G401 (cell line): ENCODE results near the gene PTPRT. TPM values are rescaled to one million over a fixed set of nuclear protein-coding genes. Genes with fewer than 3 reads are reported as not detected.

Source experiments
- DNase-seq: peaks from one replicate; pipeline ENCODE4 v3.0.0-alpha.2; 2015; ENCODE audit warnings: low spot score
- in situ Hi-C: cut with HindIII; loops from 2 replicates; pipeline ENCODE4 v1.10.0; 2016; ENCODE audit warnings: low sequenced_read_pairs, mixed read lengths
- total RNA-seq: library from RNA; depleted of rRNA; stranded (reverse); fragments of >200 nt; shearing (Covaris generic); gene quantifications from 2 replicates; pipeline ENCODE4 v1.2.3, GENCODE V29; 2014

PTPRT gene
- total RNA-seq, 1 experiment from 2014 or later: under 0.01 TPM

- in situ Hi-C loops: no loop called here
- DNase-seq: no peak
These were observed 1016.3 kb downstream of the PTPRT start for GRCh38 chr20:42173440-42173839.

- in situ Hi-C loops: no loop called here
- no peak for DNase-seq
These were observed 1025.4 kb downstream of the PTPRT start for GRCh38 chr20:42164121-42164890.

- in situ Hi-C loops: no loop called here
- no peak for DNase-seq
These were observed 1028.4 kb downstream of the PTPRT start for GRCh38 chr20:42161228-42161829.

- no peak for DNase-seq
- in situ Hi-C loops: no loop called here
These were observed 1029.9 kb downstream of the PTPRT start for GRCh38 chr20:42159808-42160207.

- no peak for DNase-seq
- in situ Hi-C loops: no loop called here
These were observed 1031.4 kb downstream of the PTPRT start for GRCh38 chr20:42158272-42158671.

- no peak for DNase-seq
- in situ Hi-C loops: no loop called here
These were observed 1034.1 kb downstream of the PTPRT start for GRCh38 chr20:42155586-42155985.

- peak; percentile 1 for DNase-seq
- in situ Hi-C loops: no loop called here
These were observed 1037.1 kb downstream of the PTPRT start for GRCh38 chr20:42152575-42152974.

- in situ Hi-C loops: no loop called here
- no peak for DNase-seq
These were observed 1039.5 kb downstream of the PTPRT start for GRCh38 chr20:42150230-42150629.

GRCh38 chr20:42138729-42139128, 1051.0 kb downstream of the PTPRT start:
- in situ Hi-C loops: no loop called here
- peak; percentile 16 for DNase-seq

- DNase-seq: no peak
- in situ Hi-C loops: no loop called here
These were observed 1055.2 kb downstream of the PTPRT start for GRCh38 chr20:42134265-42135098.

- in situ Hi-C loops: no loop called here
- DNase-seq: no peak
These were observed 1058.7 kb downstream of the PTPRT start for GRCh38 chr20:42130810-42131596.

GRCh38 chr20:42125426-42125825, 1064.3 kb downstream of the PTPRT start:
- in situ Hi-C loops: no loop called here
- DNase-seq: no peak

- DNase-seq: no peak
- in situ Hi-C loops: no loop called here
These were observed 1065.7 kb downstream of the PTPRT start for GRCh38 chr20:42123981-42124473.

- DNase-seq: no peak
- in situ Hi-C loops: no loop called here
These were observed 1071.1 kb downstream of the PTPRT start for GRCh38 chr20:42118409-42119125.

- in situ Hi-C loops: no loop called here
- DNase-seq: no peak
These were observed 1071.7 kb downstream of the PTPRT start for GRCh38 chr20:42118001-42118400.

GRCh38 chr20:42113236-42113635, 1076.5 kb downstream of the PTPRT start:
- in situ Hi-C loops: no loop called here
- DNase-seq: no peak

GRCh38 chr20:42112161-42112560, 1077.5 kb downstream of the PTPRT start:
- no peak for DNase-seq
- in situ Hi-C loops: no loop called here

GRCh38 chr20:42111349-42111748, 1078.4 kb downstream of the PTPRT start:
- in situ Hi-C loops: no loop called here
- no peak for DNase-seq

- in situ Hi-C loops: no loop called here
These were observed 1079.4 kb downstream of the PTPRT start for GRCh38 chr20:42110301-42110700.

More at GRCh38 chr20:42110301-42110700, 1079.4 kb downstream of the PTPRT start:
- DNase-seq: no peak
